HG02763 (cell line): ENCODE measurements around the gene A1BG.
"Not testable (repeated sequence)": the region's sequence is repeated elsewhere in the genome, so short reads cannot be mapped to it uniquely, and the experiment has no call there.

Source experiments
- ATAC-seq: cut with Tn5 transposase; IDR thresholded peaks from one replicate; pipeline ENCODE4 v1.9.1; 2021; ENCODE audit warnings: mild to moderate bottlenecking, moderate library complexity; ENCODE audit not compliant: unreplicated experiment

Gene A1BG

DNA sequence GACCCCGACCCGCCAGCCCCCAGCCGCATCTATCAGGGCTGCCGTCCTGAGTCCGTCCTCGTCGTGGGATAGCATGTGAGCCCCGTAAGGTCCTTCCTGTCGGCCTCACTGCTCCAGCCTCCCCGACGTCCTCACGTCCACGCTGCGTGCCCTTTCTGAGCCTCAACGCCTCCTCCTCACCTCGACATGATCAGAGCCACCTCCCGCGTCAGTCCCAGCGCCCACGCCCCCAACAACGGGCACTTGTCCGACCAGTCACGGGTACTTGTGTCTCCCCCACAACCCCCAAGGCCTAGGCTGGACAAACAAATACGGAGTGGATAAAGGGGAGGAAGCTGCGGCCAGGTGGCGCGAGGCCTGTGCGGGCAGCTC is 8.6 kb upstream of the A1BG start:
- peak; percentile 15 for ATAC-seq

DNA sequence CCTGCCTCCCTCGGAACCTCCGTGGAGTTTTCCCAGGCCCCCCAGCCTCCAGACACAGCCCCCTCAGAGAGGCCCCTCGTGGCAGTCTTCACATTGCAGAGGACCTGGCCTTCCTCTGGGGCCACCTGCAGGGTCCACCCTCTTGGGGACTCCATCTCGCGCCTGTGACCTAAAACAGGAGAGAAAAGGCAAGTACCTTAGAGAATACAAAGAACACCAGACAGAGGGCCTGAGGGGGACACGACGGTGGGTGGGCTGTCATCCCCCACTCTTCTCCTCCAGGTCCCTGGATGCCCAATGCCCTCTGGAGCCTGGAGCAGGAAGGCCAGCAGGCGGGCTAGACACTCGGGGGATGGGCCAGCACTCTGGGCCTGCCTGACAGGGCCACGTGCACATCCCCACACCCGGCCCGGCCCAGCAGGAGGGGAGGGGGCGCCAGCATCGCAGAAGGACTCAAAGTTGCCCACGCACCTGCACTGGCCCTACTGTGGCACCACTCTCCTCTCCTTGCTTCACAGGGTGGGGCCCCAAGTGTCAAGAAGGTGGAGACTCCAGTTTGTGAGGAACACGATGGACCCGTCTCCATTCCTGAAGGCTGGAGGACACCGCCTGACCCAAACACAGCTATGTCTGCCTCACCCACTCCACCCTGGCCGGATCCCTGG is 4.3 kb upstream of the A1BG start:
- no peak for ATAC-seq

DNA sequence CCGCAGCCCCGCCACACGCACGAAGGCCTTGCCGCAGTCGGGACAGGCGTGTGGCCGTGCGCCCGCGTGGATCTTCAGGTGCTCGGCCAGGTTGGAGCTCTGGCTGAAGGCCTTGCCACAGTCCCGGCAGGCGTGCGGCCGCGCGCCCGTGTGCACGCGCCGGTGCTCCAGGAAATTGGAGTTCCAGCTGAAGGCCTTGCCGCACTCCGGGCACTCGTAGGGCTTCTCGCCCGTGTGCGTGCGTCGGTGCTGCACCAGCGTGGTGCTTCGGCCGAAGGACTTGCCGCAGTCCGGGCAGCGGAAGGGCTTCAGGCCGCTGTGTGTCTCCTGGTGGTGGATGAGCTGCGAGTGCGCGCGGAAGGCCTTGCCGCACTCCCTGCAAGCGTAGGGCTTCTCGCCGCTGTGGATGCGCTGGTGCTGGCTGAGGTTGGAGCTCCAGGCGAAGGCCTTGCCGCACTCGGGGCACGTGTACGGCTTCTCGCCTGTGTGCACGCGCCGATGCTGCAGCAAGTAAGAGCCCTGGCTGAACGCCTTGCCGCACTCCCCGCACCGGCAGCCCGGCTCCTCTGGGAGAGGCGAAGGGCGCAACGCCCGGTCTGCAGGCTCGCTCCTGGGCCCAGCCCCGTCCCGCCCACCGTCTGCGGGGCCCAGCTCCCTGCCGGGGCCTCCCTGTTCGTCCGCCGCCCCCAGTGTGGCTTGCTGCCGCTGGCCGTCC is 3.6 kb upstream of the A1BG start:
- no peak for ATAC-seq

DNA sequence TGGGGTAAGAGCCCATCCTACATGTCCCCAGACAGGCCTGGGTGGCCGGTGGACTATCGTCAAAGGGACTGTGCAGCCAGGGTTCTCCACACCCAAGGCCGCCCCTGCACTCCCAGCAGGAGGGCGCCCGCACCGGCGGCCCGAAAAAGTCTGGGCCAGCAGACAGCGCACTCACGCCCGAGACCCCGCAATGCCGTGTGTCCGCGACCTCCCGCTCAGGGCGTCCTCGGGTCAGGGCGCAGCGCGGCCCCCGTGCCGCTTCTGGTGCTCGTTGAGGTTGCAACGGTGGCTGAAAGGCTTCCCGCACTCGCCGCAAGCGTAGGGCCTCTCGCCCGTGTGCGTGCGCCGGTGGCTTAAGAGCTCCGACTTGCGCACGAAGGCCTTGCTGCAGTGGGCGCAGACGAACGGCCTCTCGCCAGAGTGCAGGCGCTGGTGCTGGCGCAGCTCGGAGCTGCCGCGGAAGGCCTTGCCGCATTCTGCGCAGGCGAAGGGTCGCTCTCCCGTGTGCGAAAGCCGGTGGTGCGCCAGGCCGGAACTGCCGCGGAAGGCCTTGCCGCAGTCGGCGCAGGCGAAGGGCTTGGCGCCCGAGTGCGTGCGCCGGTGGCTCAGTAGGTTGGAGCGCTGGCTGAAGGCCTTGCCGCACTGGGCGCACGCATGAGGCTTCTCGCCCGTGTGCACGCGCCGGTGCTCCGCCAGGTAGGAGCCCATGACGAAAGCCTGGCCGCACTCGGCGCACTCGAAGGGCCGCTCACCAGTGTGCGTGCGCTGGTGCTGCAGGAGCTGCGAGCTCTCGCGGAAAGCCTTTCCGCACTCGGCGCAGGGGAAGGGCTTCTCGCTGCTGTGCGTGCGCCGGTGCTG is 2.8 kb upstream of the A1BG start:
- ATAC-seq: no peak

DNA sequence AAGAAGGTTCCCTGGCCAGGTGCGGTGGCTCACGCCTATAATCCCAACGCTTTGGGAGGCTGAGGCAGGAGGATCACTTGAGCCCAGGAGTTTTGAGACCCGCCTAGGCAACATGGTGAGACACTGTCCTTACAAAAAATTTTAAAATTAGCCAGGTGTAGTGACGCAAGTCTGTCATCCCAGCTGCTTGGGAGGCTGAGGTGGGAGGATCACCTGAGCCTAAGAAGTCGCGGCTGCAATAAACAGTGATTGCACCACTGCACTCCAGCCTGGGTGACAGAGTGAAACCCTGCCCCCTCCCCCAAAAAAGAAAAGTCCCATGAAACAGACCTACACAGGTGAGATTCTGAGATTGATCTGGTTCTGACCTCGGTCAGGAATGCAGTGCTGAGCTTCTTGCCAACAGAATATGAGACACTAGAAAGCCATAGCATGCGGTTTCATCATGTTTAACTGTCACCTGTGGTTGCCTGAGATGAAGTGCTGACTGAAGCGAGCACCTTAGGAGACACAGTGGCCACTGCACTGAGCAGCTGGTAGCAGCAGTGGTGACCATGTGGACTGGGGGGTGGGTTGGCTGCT is 2.0 kb upstream of the A1BG start:
- no peak for ATAC-seq

DNA sequence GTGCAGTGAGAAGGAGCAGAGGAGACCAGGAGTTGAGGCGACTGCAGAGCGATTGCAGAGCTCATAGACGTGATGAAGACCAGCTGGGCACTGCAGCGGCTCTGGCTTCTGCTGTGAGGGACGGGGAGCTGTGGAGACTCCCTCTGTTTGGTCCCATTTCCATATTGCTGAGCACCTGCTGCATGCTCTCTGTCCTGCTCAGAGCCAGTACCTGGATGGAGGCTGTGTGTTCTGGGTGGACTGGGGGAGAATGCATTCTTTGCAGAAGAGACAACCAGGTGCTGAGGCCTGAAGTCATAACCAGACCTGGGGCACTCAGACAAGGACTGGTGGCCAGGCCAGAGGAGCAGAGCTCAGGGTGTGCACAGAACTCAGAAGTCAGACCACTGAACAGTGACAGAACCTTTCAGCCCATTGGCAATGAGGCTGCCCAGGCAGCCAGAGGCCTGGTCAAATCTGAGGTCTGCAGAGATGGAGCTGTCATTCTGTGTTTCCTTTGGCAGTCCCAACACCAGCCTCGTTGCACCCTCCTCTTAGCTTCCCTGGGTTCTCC is 1.3 kb upstream of the A1BG start:
- ATAC-seq: no peak

DNA sequence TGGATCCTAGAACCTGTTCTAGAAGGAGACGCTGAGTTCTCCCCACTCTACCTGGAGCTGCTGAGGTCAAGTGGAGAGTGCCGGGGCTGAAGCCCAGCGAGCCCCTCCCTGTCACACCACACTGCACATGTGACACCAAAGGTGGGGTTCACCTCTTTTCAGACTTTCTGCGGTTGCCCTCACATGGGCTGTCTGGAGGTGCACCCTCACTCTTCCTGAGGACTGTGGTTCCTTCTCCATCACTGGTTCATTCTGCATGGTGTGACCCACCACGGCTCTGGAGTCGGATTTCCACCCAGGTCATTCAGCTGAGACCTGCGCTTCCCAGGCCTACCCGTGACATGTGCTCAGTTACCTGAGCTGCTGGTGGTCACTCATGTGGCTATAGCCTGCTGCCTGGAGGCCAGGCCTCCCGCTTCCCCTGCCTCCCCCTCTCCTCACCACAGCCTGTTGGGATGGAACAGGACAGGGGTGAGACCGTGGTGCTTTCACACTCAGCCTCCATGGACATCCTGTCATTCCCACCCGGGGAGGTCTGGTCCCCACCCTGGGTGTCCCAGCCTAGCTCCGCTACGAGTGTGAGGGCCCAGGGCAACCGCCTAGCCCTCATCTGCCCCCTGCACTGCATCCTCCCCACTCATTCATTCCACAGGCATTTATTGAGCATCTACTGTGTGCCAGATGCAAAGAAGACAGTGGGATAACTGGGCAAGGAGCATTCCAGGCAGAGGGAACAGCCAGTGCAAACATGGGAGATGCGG is 605 bp upstream of the A1BG start:
- ATAC-seq: no peak

DNA sequence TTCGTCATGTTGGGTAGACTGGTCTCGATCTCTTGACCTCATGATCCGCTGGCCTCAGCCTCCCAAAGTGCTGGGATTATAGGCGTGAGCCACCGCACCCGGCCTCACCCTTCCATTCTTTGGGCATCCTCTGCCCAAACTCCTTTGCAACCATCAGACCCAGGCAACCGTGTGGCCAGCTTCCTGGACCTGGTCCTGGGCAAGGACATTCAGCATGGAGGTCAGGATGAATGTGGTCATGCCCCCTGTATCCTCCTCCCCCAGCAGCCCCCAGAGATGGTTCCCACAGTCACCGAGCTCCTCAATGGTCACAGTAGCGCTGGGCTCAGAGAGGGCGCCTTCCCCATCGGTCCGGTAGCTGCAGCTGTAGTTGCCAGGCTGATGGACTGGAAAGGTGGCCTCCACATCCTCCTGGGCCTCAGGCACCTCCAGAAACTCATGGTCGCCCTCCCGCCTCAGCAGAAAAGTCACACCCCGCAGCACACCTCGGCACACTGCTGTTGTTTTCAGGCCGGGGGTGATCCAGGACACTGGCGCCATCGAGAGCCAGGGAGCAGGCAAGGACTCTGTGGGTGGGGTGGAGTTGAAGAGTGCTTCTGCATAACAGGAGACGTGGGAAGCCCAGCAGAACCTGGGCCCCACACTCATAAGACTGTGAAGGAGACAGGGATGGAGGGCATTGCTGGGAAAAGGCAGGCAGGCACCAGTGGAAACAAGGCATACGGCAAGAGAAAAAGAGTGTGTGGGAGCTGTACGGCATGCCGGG is 1.1 kb downstream of the A1BG start:
- no peak for ATAC-seq

DNA sequence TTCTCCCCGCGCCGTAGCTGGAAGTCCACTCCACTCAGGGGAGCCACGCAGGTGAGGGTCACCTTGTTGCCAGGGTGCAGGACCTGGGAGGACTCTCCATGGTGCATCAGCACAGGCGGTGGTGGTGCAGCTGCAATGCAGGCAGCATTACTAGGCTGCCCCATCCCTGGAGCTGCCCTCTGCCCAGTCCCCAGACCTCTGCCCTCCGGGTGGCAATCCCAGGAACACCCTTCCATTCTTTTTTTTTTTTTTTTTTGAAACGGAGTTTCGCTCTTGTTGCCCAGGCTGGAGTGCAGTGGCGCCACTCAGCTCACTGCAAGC is 1.8 kb downstream of the A1BG start:
- ATAC-seq: no peak

DNA sequence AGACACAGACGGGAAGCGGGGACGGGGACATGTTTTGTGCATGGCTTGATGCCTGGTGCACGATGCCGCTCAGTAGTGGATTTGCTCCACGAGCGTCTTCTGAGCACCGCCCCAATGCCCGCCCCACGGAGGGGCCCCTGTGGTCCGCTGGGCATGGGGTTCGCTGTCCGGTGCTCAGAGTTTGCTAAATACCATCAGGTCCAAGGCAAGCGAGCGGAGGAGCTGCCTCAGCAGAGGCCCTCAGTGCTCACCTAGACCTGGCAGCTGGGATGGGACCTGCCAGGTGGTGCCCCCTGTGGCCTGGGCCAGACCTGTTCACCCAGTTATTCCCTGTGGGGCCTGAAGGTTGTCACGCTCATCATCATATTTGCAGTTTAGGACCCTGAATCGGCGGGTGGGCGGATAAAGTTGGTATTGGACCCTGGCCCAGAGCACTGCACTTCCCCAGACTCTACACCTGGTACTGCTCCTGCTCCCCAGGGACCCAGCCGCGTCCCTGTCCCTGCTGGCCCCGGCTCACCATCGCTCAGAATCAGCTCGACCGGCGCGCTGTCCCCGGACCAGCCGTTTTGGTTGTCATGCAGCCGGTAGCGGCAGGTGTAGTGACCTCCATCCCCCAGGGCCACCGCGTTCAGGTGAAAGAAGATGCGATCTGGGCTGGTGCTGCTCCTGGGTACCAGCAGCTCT is 2.3 kb downstream of the A1BG start:
- no peak for ATAC-seq

DNA sequence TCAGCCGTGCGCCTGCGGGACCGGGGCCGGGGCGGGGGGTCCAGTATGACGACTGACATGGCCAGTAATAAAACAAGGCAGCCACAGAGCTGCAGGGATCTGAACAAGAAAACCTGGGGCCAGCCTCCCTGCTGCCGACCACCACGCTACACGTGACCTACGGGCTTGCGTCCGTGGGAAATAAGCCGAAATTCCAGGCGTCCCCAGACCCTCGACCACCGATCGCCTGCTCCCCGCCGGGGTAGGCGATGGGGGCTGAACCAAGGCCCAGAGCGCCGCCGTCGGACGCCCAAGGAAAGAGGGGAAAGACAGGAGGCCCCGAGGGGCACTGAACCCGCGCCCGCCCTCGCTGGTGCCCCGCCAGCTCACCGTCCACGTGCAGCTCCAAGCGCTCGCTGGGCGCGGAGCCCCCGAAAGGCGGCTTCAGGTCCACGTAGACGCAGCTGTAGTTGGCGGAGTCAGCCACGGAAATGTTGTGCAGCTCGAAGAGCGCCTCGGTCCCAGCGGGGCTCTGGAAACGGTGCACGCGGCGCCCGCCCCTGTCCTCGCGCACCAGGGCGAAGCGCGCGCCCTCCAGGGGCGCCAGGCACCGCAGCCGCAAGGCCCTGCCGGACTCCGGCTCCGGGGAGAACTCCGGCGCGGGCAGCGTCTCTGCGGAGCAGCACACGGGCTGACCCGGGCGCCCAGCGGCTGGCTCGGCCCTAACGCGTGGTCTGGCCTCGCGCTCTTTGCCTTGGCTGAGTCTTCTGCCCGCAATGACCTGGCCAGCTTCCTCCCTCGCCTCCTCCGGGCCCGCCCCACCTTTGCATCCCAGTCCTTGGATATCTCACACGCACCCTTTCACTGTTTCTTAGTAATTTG is 3.1 kb downstream of the A1BG start:
- no peak for ATAC-seq

DNA sequence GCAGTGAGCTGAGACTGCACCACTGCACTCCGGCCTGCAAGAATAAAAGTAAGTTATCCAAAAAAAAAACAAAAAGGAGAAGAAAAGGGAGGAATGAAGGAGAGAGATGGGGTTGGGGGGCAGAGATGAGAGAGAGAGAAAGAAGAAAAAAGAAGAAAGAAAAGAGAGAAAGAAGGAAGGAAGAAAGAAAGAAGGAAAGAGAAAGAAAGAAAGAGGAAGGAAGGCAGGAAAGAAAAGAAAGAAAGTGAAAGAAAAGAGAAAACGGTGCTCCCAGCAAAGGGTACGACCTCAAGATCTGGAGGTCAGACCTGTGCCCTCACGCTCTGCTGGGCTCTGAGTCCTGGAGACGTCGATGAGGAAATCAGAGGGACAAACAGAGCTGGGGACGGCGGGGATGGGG is 3.7 kb downstream of the A1BG start:
- no peak for ATAC-seq

DNA sequence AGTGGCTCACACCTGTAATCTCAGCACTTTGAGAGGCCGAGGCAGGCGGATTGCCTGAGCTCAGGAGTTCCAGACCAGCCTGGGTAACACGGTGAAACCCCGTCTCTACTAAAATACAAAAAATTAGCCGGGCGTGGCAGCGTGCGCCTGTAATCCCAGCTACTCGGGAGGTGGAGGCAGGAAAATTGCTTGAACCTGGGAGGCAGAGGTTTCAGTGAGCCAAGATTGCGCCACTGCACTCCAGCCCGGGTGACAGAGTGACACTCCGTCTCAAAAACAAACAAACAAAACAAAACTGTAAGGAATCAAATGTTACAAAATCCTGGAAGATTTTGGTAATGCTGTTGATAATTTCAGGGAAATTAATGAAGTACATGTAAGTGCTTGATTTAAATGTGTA is 5.2 kb downstream of the A1BG start:
- not testable (repeated sequence) for ATAC-seq

DNA sequence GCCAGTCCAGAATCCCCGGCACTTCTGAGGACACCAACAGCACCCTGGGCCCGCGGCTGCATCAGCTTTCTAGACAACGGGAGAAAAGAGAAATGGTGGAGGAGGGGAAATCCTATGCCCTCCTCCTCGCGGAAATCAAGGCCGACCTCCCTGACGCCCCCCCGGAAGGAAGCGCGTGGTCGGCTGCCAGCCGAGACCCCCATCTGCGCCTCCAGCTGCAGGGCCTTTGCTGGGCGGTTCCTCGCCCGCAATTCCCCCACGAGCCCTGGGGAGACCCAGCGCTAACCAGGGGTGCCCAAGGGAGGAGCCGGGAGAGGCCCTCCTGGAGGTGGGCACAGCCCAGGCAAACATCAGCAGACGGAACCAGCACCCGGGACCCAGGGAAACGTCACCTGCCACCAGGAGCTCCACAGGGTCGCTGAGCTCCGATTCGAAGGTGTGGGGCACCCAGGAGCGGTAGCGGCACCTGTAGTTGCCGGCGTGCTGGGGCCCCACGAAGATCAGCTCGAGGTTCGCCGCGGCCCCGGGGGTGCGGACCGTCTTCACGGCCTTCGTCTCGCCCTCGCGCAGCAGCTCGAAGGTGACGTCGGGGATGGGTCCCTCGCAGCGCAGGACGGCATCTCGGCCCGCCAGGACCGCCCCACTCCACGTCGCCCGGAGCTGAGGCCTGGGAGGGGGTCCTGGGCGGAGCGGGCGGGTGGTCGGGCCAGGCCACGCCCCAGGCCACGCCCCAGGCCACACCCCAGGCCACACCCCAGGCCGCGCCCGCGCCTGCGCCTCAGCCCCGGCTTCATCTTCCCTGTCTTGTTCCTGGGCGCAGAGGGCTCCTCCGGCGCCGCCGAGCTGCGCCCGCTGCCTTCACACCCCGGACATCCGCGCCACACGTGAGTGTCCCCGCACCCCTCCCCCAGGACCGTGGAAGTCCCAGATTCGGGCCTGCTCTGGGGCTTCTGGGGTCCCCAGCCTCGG is 6.0 kb downstream of the A1BG start:
- peak; percentile 82 for ATAC-seq

DNA sequence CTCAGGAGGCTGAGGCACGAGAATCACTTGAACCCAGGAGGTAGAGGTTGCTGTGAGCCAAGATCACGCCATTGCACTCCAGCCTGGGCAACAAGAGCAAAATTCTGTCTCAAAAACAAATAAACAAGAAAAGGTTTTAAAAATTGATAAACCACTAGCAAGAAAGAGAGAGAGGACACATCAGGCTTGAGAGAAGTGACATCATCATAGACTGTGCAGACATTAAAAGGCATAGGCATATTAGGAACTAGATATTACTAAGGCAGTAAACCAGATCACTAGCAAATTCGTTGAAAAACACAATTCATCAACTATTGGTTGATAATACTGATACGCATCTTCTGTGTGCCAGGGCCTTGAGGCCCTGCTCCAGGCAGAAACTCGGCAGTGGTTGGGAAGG is 7.7 kb downstream of the A1BG start:
- ATAC-seq: no peak

DNA sequence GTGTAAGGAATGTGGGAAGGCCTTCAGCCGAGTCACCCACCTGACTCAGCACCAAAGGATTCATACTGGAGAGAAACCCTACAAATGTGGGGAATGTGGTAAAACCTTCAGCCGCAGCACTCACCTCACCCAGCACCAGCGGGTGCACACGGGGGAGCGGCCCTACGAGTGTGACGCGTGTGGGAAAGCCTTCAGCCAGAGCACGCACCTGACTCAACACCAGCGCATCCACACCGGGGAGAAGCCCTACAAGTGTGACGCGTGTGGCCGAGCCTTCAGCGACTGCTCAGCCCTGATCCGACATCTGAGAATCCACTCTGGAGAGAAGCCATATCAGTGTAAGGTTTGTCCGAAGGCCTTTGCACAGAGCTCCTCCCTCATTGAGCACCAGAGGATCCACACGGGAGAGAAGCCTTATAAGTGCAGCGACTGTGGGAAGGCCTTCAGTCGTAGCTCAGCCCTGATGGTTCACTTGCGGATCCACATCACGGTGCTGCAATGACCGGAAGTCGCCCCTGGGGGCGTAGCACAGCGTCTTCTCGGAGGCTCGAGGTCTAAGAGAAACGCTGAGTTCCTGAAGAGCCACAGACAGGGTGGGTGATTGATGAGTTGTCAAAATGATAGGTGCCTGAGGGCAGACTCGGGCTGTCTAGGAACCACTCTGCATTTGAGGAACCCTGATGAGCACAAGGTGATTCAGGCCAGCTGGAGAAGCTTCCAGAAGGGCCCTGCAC is 14.3 kb downstream of the A1BG start:
- no peak for ATAC-seq

DNA sequence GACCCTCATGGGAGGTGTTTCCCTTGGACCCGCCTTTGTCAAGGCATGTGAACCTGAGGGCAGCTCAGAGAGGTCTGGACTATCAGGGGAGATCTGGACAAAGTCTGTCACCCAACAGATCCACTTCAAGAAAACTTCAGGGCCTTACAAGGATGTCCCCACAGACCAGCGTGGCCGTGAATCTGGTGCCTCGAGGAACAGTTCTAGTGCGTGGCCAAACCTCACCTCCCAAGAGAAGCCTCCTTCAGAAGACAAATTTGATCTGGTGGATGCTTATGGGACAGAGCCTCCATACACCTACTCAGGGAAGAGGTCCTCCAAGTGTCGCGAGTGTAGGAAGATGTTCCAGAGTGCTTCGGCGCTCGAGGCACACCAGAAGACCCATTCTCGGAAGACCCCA is 15.0 kb downstream of the A1BG start:
- ATAC-seq: no peak
